IMR-90 (cell line): ENCODE results near the gene DENND1A. TPM values are rescaled to one million over a fixed set of nuclear protein-coding genes. Genes with fewer than 3 reads are reported as not detected.

Source experiments
- ATAC-seq: fragments of 200-7000 bp; cut with Tn5 transposase; 2 replicates; pipeline ENCODE4 v1.9.1; 2020; ENCODE audit warnings: low read depth, mild to moderate bottlenecking, moderate library complexity
- BruUV-seq: library from RNA; stranded (reverse); fragments of 400-500 nt; replicated peaks from 2 replicates; lab custom pipeline; 2021; lab: Mats Ljungman, UMichigan
- CTCF ChIA-PET: fragments of 300-600 bp; formaldehyde crosslinking; extraction: SDS; loops from one replicate; lab custom pipeline; 2021; ENCODE audit warnings: antibody characterized with exemption; lab: Yijun Ruan, JAX
- POLR2A ChIA-PET: fragments of 300-600 bp; sonication (Branson Sonifier 250); formaldehyde crosslinking; loops from one replicate; lab custom pipeline; 2022; ENCODE audit warnings: antibody characterized with exemption; ENCODE audit not compliant: unreplicated experiment; lab: Charles Lee
- DNase-seq: peaks from one replicate; pipeline ENCODE4 v3.0.0; 2013
- H2AFZ ChIP-seq: replicated peaks from 2 replicates; pipeline ENCODE3; 2013; ENCODE audit warnings: low read length, mild to moderate bottlenecking; ENCODE audit not compliant: poor library complexity
- H2AK5ac ChIP-seq: 2 replicates; pipeline ENCODE4 v1.6.1; 2013; ENCODE audit warnings: low read depth, low read length, inconsistent platforms
- H2AK9ac ChIP-seq: replicated peaks from 2 replicates; pipeline ENCODE3; 2013; ENCODE audit warnings: mild to moderate bottlenecking, low read depth, low read length, moderate library complexity; ENCODE audit not compliant: poor library complexity
- H2BK120ac ChIP-seq: 2 replicates; pipeline ENCODE4 v1.6.1; 2013; ENCODE audit warnings: low read depth, low read length, inconsistent platforms
- H2BK15ac ChIP-seq: 3 replicates; pipeline ENCODE4 v1.6.1; 2013; ENCODE audit warnings: low read depth, low read length, inconsistent platforms
- H2BK20ac ChIP-seq: 2 replicates; pipeline ENCODE4 v1.6.1; 2013; ENCODE audit warnings: low read depth, mild to moderate bottlenecking, inconsistent platforms, low read length, moderate library complexity
- H2BK5ac ChIP-seq: 2 replicates; pipeline ENCODE4 v1.6.1; 2013; ENCODE audit warnings: mild to moderate bottlenecking, low read depth, low read length, inconsistent platforms; ENCODE audit not compliant: poor library complexity, severe bottlenecking
- H3K14ac ChIP-seq: replicated peaks from 2 replicates; pipeline ENCODE4 v1.6.1; 2013; ENCODE audit warnings: low read depth, low read length, inconsistent platforms
- H3K18ac ChIP-seq: 2 replicates; pipeline ENCODE4 v1.6.1; 2013; ENCODE audit warnings: low read depth, low read length, control low read depth
- H3K23ac ChIP-seq: 2 replicates; pipeline ENCODE4 v1.6.1; 2013; ENCODE audit warnings: low read depth, low read length, inconsistent platforms
- H3K27ac ChIP-seq: 2 replicates; pipeline ENCODE4 v1.5.1; 2013; ENCODE audit warnings: mild to moderate bottlenecking, control low read depth, low read length; ENCODE audit not compliant: insufficient read depth
- H3K27me3 ChIP-seq: 2 replicates; pipeline ENCODE4 v1.6.1; 2013; ENCODE audit warnings: low read length; ENCODE audit not compliant: control insufficient read depth, insufficient read depth
- H3K36me3 ChIP-seq: 2 replicates; pipeline ENCODE4 v1.6.1; 2013; ENCODE audit warnings: low read length, mixed read lengths; ENCODE audit not compliant: control insufficient read depth, insufficient read depth
- H3K4ac ChIP-seq: 2 replicates; pipeline ENCODE4 v1.6.1; 2013; ENCODE audit warnings: low read depth, low read length, inconsistent platforms
- H3K4me1 ChIP-seq: 2 replicates; pipeline ENCODE4 v1.6.1; 2013; ENCODE audit warnings: low read length, mixed read lengths; ENCODE audit not compliant: control insufficient read depth, insufficient read depth
- H3K4me2 ChIP-seq: 2 replicates; pipeline ENCODE4 v1.6.1; 2013; ENCODE audit warnings: low read depth, mild to moderate bottlenecking, control low read depth, low read length, moderate library complexity
- H3K4me3 ChIP-seq: 2 replicates; pipeline ENCODE4 v1.5.1; 2013; ENCODE audit warnings: low read depth, mild to moderate bottlenecking, control low read depth, low read length, moderate library complexity; ENCODE audit not compliant: insufficient read depth
- H3K56ac ChIP-seq: 2 replicates; pipeline ENCODE4 v1.6.1; 2013; ENCODE audit warnings: low read length, inconsistent platforms; ENCODE audit not compliant: insufficient read depth; ENCODE audit errors: extremely low read depth
- H3K79me1 ChIP-seq, 2 experiments: 2 replicates each; pipeline ENCODE4 v1.6.1; 2013; ENCODE audit warnings: low read length in 2 of 2, inconsistent platforms in 1 of 2, low read depth in 1 of 2
- H3K9ac ChIP-seq: 2 replicates; pipeline ENCODE4 v1.6.1; 2013; ENCODE audit warnings: low read depth, low read length, control low read depth
- H3K9me1 ChIP-seq: 2 replicates; pipeline ENCODE4 v1.6.1; 2013; ENCODE audit warnings: low read length, inconsistent platforms; ENCODE audit not compliant: insufficient read depth
- H3K9me3 ChIP-seq: 2 replicates; pipeline ENCODE4 v1.6.1; 2013; ENCODE audit warnings: low read length; ENCODE audit not compliant: control insufficient read depth, insufficient read depth
- H4K20me1 ChIP-seq: 2 replicates; pipeline ENCODE4 v1.6.1; 2013; ENCODE audit warnings: low read length, inconsistent platforms; ENCODE audit not compliant: insufficient read depth
- H4K5ac ChIP-seq: 2 replicates; pipeline ENCODE4 v1.6.1; 2013; ENCODE audit warnings: mild to moderate bottlenecking, low read depth, low read length, control low read depth
- H4K8ac ChIP-seq, 2 experiments: 2 replicates each; pipeline ENCODE4 v1.6.1; 2013; ENCODE audit warnings: low read depth in 2 of 2, low read length in 2 of 2, control low read depth in 1 of 2, inconsistent platforms in 1 of 2
- H4K91ac ChIP-seq: 2 replicates; pipeline ENCODE4 v1.6.1; 2013; ENCODE audit warnings: low read depth, low read length, inconsistent platforms; ENCODE audit not compliant: insufficient read depth
- BHLHE40 ChIP-seq: fragments of 150-350 bp; IDR thresholded peaks from 2 replicates; pipeline ENCODE4 v1.6.1; 2016; ENCODE audit warnings: mild to moderate bottlenecking, low read depth, low read length
- CEBPB ChIP-seq: IDR thresholded peaks from 2 replicates; pipeline ENCODE4 v1.6.1; 2012; ENCODE audit warnings: low read depth, low read length, improper control_type of control experiment
- CHD1 ChIP-seq: IDR thresholded peaks from 2 replicates; pipeline ENCODE4 v1.6.1; 2012; ENCODE audit warnings: low read depth, low read length, improper control_type of control experiment
- CTCF ChIP-seq: conservative IDR thresholded peaks from 2 replicates; pipeline ENCODE4 v1.5.1; 2012; ENCODE audit warnings: mild to moderate bottlenecking, low read depth, low read length, improper control_type of control experiment
- FOS ChIP-seq: fragments of 150-350 bp; IDR thresholded peaks from 2 replicates; pipeline ENCODE4 v1.6.1; 2016; ENCODE audit warnings: low read depth, low read length
- MAFK ChIP-seq: IDR thresholded peaks from 2 replicates; pipeline ENCODE4 v1.6.1; 2012; ENCODE audit warnings: low read depth, low read length, improper control_type of control experiment
- MAZ ChIP-seq: IDR thresholded peaks from 2 replicates; pipeline ENCODE4 v1.6.1; 2012; ENCODE audit warnings: low read depth, mild to moderate bottlenecking, low read length, improper control_type of control experiment, moderate library complexity, borderline replicate concordance
- MXI1 ChIP-seq: IDR thresholded peaks from 2 replicates; pipeline ENCODE4 v1.6.1; 2012; ENCODE audit warnings: low read depth, mild to moderate bottlenecking, low read length, moderate library complexity, borderline replicate concordance
- NFE2L2 ChIP-seq: fragments of 150-350 bp; IDR thresholded peaks from 2 replicates; pipeline ENCODE4 v1.6.1; 2016; ENCODE audit warnings: low read depth, mild to moderate bottlenecking, low read length
- POLR2A ChIP-seq: IDR thresholded peaks from 2 replicates; pipeline ENCODE4 v1.6.1; 2012; ENCODE audit warnings: mild to moderate bottlenecking, low read depth, low read length
- RAD21 ChIP-seq: IDR thresholded peaks from 2 replicates; pipeline ENCODE4 v1.6.1; 2012; ENCODE audit warnings: low read length, improper control_type of control experiment
- RCOR1 ChIP-seq: IDR thresholded peaks from 2 replicates; pipeline ENCODE4 v1.6.1; 2012; ENCODE audit warnings: mild to moderate bottlenecking, low read length, improper control_type of control experiment; ENCODE audit not compliant: insufficient replicate concordance
- RFX5 ChIP-seq: IDR thresholded peaks from 2 replicates; pipeline ENCODE4 v1.8.0; 2012; ENCODE audit warnings: low read depth, mild to moderate bottlenecking, low read length, moderate library complexity
- SMC3 ChIP-seq: fragments of 150-350 bp; IDR thresholded peaks from 2 replicates; pipeline ENCODE4 v1.6.1; 2016; ENCODE audit warnings: low read depth, mild to moderate bottlenecking, antibody characterized with exemption, low read length, moderate library complexity
- USF2 ChIP-seq: fragments of 150-350 bp; IDR thresholded peaks from 2 replicates; pipeline ENCODE4 v1.6.1; 2017; ENCODE audit warnings: mild to moderate bottlenecking, antibody characterized with exemption, low read length, low read depth
- WGBS, 2 experiments: methylation state at CpG; one replicate each; pipeline versions ENCODE4 v1.1.5 to v1.1.7; 2013; ENCODE audit warnings: missing lambda C conversion rate in 2 of 2; ENCODE audit not compliant: insufficient read length in 1 of 2; ENCODE audit errors: extremely low coverage in 2 of 2; 5-methylcytosine and 5-hydroxymethylcytosine counted together
- dilution Hi-C: fragments of 300-500 bp; cut with HindIII; formaldehyde crosslinking; loops from one replicate; pipeline ENCODE4 v1.14.3; 2018; ENCODE audit warnings: low sequenced_read_pairs; ENCODE audit not compliant: unreplicated experiment
- in situ Hi-C: fragments of 300-500 bp; cut with MboI; formaldehyde crosslinking; loops from 3 replicates; pipeline ENCODE4 v1.14.3; 2019; ENCODE audit warnings: low sequenced_read_pairs, inconsistent platforms, mixed read lengths
- intact Hi-C: fragments of 100-400 bp; cut with micrococcal nuclease; formaldehyde crosslinking; loops from 2 replicates; pipeline ENCODE4 v1.10.0; 2022
- polyA plus RNA-seq, 3 experiments: library from polyadenylated mRNA; depleted of rRNA; stranded (reverse); fragments of >200 nt; gene quantifications; 2 replicates each; pipeline ENCODE4 v1.2.3, GENCODE V29; 2012; ENCODE audit warnings: low replicate concordance in 1 of 3
- total RNA-seq: library from RNA; depleted of rRNA; stranded (reverse); fragments of >200 nt; gene quantifications from 2 replicates; pipeline ENCODE4 v1.2.3, GENCODE V29; 2012
- TF ChIP-seq, protein P1 (sequence below): fragments of 150-350 bp; IDR thresholded peaks from 2 replicates; pipeline ENCODE4 v1.6.1; 2016; ENCODE audit warnings: low read depth, mild to moderate bottlenecking, low read length, moderate library complexity, borderline replicate concordance

Gene DENND1A
- total and polyA plus RNA-seq, 2 of the 4 experiments (the other 2 are of a cell fraction) = 21.4 to 27.6 TPM

DNA sequence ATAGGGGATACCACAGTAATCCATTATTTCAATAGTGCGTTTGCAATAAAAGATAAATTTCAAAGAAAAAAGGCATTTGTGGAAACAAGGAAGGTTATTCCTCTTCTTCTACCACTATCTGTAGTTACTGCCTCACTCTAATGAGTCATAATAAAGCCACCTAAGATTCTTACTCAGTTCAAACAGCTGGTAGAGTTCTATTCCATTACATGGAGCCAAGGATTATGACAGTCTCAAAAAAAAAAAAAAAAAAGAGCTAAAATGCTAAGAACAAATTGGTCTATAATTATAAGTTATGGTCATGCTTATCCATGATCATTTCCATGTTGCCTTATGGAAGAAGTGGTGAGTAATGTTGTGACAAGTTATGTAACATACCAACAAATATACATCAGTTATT lies 46.3 kb downstream of the DENND1A start:
- Histone ChIP-seq H3K23ac (no peak overlapping the region), H3K4me3 (no peak overlapping the region), H3K27me3 (no peaks in the 10 kb centered on the region), H2AK9ac (no peak overlapping the region), H4K20me1 (peaks cover 6% of the 10 kb centered on the region; the same call in 1 of the 2 replicates), H3K4ac (no peak overlapping the region), H3K9me3 (no peaks in the 10 kb centered on the region), H3K56ac (no peak overlapping the region), H2BK5ac (no peak overlapping the region), H4K8ac (no peak overlapping the region), H2BK120ac (no peak overlapping the region), H3K14ac (no peak overlapping the region), H2BK15ac (no peak overlapping the region), H3K27ac (no peak overlapping the region), H3K18ac (no peak overlapping the region), H3K36me3 (no peaks in the 10 kb centered on the region), H2BK20ac (no peak overlapping the region), H3K9me1 (peaks cover 3% of the 10 kb centered on the region; the same call in 1 of the 2 replicates), H4K91ac (no peak overlapping the region), H2AFZ (no peak overlapping the region), H3K9ac (no peak overlapping the region), H4K5ac (no peak overlapping the region), H3K4me2 (no peak overlapping the region), H3K4me1 (no peaks in the 10 kb centered on the region), H2AK5ac (no peak overlapping the region), H3K79me1 (peaks cover 19 to 22% of the 10 kb centered on the region in 2 experiments; a peak in 3 of 4 replicates)
- DNase-seq (peak; percentile 37), ATAC-seq (no peak)
- dilution Hi-C loops (no loop called here), intact Hi-C loops (no loop called here), in situ Hi-C loops (no loop called here)
- ChIA-PET CTCF (interaction anchor here (0.6 to 1.0 kb wide), 2 partner anchors 15 to 126 kb away, joined by 3 to 7 read pairs; no protein-coding TSS in a partner anchor), POLR2A (no interaction called here)
- BruUV-seq = no TSS peak
- no CpG with 5 or more reads among the region's 1 CpG for WGBS, 2 experiments
- TF ChIP-seq MXI1 (no peak), BHLHE40 (no peak), RFX5 (no peak), FOS (no peak), NFE2L2 (no peak), CEBPB (no peak), CTCF (no peak), USF2 (no peak), RCOR1 (no peak), RAD21 (no peak), CHD1 (no peak), MAZ (no peak), SMC3 (no peak), POLR2A (no peak), MAFK (no peak)
- TF ChIP-seq, protein P1, sequence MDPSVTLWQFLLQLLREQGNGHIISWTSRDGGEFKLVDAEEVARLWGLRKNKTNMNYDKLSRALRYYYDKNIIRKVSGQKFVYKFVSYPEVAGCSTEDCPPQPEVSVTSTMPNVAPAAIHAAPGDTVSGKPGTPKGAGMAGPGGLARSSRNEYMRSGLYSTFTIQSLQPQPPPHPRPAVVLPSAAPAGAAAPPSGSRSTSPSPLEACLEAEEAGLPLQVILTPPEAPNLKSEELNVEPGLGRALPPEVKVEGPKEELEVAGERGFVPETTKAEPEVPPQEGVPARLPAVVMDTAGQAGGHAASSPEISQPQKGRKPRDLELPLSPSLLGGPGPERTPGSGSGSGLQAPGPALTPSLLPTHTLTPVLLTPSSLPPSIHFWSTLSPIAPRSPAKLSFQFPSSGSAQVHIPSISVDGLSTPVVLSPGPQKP = no peak
